Activated CD4-positive, alpha-beta T cell treated with anti-CD3 and anti-CD28 coated beads, Interleukin-2, amount 10 ng/mL, durations not matched to agents 24 days and 14 days (primary cell): Measurements from ENCODE around the gene CTSK. TPM values are rescaled to one million over a fixed set of nuclear protein-coding genes. Genes with fewer than 3 reads are reported as not detected.
"Not testable (repeated sequence)": the region's sequence is repeated elsewhere in the genome, so short reads cannot be mapped to it uniquely, and the experiment has no call there.

Experiments used
- DNase-seq: peaks from one replicate; pipeline ENCODE4 v3.0.0; 2022
- H3K27ac Mint-ChIP-seq: one replicate; pipeline ENCODE4 v1.8.0; 2022; ENCODE audit warnings: mild to moderate bottlenecking, mixed read lengths
- H3K27me3 Mint-ChIP-seq: one replicate; pipeline ENCODE4 v1.8.0; 2022; ENCODE audit warnings: mixed read lengths
- H3K36me3 Mint-ChIP-seq: one replicate; pipeline ENCODE4 v1.8.0; 2022; ENCODE audit warnings: low read depth, mild to moderate bottlenecking, mixed read lengths
- H3K4me1 Mint-ChIP-seq: one replicate; pipeline ENCODE4 v1.8.0; 2021; ENCODE audit warnings: mixed read lengths
- H3K4me3 Mint-ChIP-seq: one replicate; pipeline ENCODE4 v1.8.0; 2022; ENCODE audit warnings: mild to moderate bottlenecking, moderate library complexity, mixed read lengths
- H3K9me3 Mint-ChIP-seq: one replicate; pipeline ENCODE4 v1.8.0; 2021; ENCODE audit warnings: mixed read lengths
- intact Hi-C: fragments of 100-400 bp; cut with micrococcal nuclease; formaldehyde crosslinking; loops from one replicate; pipeline ENCODE4 v1.15.1; 2023
- total RNA-seq: library from RNA; stranded (reverse); gene quantifications from 2 replicates; pipeline ENCODE4 v1.2.3, GENCODE V29; 2022

Gene CTSK
- total RNA-seq, result 1.3 and 2.1 TPM in 2 replicates

GRCh38 chr1:150808121-150808520, at the start of gene CTSK:
Gene CTSK, minus strand, starts transcription at chr1:150808260. Its CDS starts 1,455 bp downstream, at chr1:150806805.
- DNase-seq, result no peak
- no peak within 1 kb of the TSS for H3K27ac Mint-ChIP-seq
- H3K4me1 Mint-ChIP-seq, result peaks cover 13% of the 10 kb centered on the region
- intact Hi-C loops, result no loop called here
- H3K9me3 Mint-ChIP-seq, result no peaks in the 10 kb centered on the region
- H3K4me3 Mint-ChIP-seq, result no peak within 1 kb of the TSS
- no peaks in the 10 kb centered on the region for H3K27me3 Mint-ChIP-seq
- peaks cover 3% of the 10 kb centered on the region for H3K36me3 Mint-ChIP-seq

GRCh38 chr1:150852734-150853133, 44.7 kb upstream of the CTSK start:
- intact Hi-C loops, DNase-seq, H3K9me3 Mint-ChIP-seq, H3K4me1 Mint-ChIP-seq, H3K4me3 Mint-ChIP-seq, H3K27me3 Mint-ChIP-seq, H3K27ac Mint-ChIP-seq: not testable (repeated sequence)
- peaks cover 48% of the 10 kb centered on the region for H3K36me3 Mint-ChIP-seq

GRCh38 chr1:150850801-150851362, 42.8 kb upstream of the CTSK start:
- H3K4me1 Mint-ChIP-seq, result peaks cover 12% of the 10 kb centered on the region
- intact Hi-C loops, H3K9me3 Mint-ChIP-seq, H3K4me3 Mint-ChIP-seq, DNase-seq, H3K27me3 Mint-ChIP-seq, H3K27ac Mint-ChIP-seq: not testable (repeated sequence)
- peaks cover 56% of the 10 kb centered on the region for H3K36me3 Mint-ChIP-seq

- Mint-ChIP-seq H3K9me3 (peaks cover 5% of the 10 kb centered on the region), H3K4me1 (peaks cover 24% of the 10 kb centered on the region), H3K36me3 (peaks cover 38% of the 10 kb centered on the region), H3K27me3 (no peaks in the 10 kb centered on the region), H3K4me3 (no peak overlapping the region), H3K27ac (peak overlapping the region; percentile 55)
- no peak for DNase-seq
- intact Hi-C loops, result loop anchor here (1.0 kb wide), 1 partner anchor 76 kb away; no protein-coding TSS in a partner anchor
Measured at GRCh38 chr1:150846473-150847146, 38.5 kb upstream of the CTSK start.

- Mint-ChIP-seq H3K9me3 (peaks cover 5% of the 10 kb centered on the region), H3K36me3 (peaks cover 50% of the 10 kb centered on the region), H3K4me3 (no peak overlapping the region), H3K27me3 (no peaks in the 10 kb centered on the region), H3K4me1 (peaks cover 39% of the 10 kb centered on the region), H3K27ac (no peak overlapping the region)
- intact Hi-C loops, result no loop called here
- DNase-seq, result no peak
Measured at GRCh38 chr1:150843474-150843873, 35.4 kb upstream of the CTSK start.

- peaks cover 52% of the 10 kb centered on the region for H3K36me3 Mint-ChIP-seq
- peaks cover 5% of the 10 kb centered on the region for H3K9me3 Mint-ChIP-seq
- no peak overlapping the region for H3K4me3 Mint-ChIP-seq
- peaks cover 39% of the 10 kb centered on the region for H3K4me1 Mint-ChIP-seq
- no peak for DNase-seq
- no peak overlapping the region for H3K27ac Mint-ChIP-seq
- intact Hi-C loops, result no loop called here
- no peaks in the 10 kb centered on the region for H3K27me3 Mint-ChIP-seq
Measured at GRCh38 chr1:150842964-150843363, 34.9 kb upstream of the CTSK start.

- peaks cover 52% of the 10 kb centered on the region for H3K36me3 Mint-ChIP-seq
- H3K4me3 Mint-ChIP-seq, result peak overlapping the region; percentile 35
- peaks cover under 1% of the 10 kb centered on the region for H3K9me3 Mint-ChIP-seq
- intact Hi-C loops, result no loop called here
- H3K27ac Mint-ChIP-seq, result peak overlapping the region; percentile 65
- no peaks in the 10 kb centered on the region for H3K27me3 Mint-ChIP-seq
- no peak for DNase-seq
- peaks cover 35% of the 10 kb centered on the region for H3K4me1 Mint-ChIP-seq
Measured at GRCh38 chr1:150842343-150842742, 34.3 kb upstream of the CTSK start.

- DNase-seq, result peak; percentile 78
- Mint-ChIP-seq H3K36me3 (peaks cover 52% of the 10 kb centered on the region), H3K4me3 (peak overlapping the region; percentile 35), H3K4me1 (peaks cover 32% of the 10 kb centered on the region), H3K9me3 (no peaks in the 10 kb centered on the region), H3K27ac (peak overlapping the region; percentile 65), H3K27me3 (no peaks in the 10 kb centered on the region)
- intact Hi-C loops, result loop anchor here (1.0 to 2.0 kb wide), 3 partner anchors 35 to 81 kb away; partner anchors contain the start of gene ARNT
Measured at GRCh38 chr1:150841626-150842025, 33.6 kb upstream of the CTSK start.

GRCh38 chr1:150840850-150841249, 32.8 kb upstream of the CTSK start:
- H3K27ac Mint-ChIP-seq, H3K9me3 Mint-ChIP-seq, DNase-seq, H3K4me3 Mint-ChIP-seq, H3K27me3 Mint-ChIP-seq: not testable (repeated sequence)
- peaks cover 51% of the 10 kb centered on the region for H3K36me3 Mint-ChIP-seq
- H3K4me1 Mint-ChIP-seq, result peaks cover 28% of the 10 kb centered on the region
- intact Hi-C loops, result loop anchor here (1.0 to 2.0 kb wide), 3 partner anchors 36 to 81 kb away; partner anchors contain the start of gene ARNT

GRCh38 chr1:150836129-150836773, 28.2 kb upstream of the CTSK start:
- no peak overlapping the region for H3K4me3 Mint-ChIP-seq
- no peak overlapping the region for H3K27ac Mint-ChIP-seq
- H3K9me3 Mint-ChIP-seq, result no peaks in the 10 kb centered on the region
- H3K4me1 Mint-ChIP-seq, result peaks cover 11% of the 10 kb centered on the region
- intact Hi-C loops, result no loop called here
- DNase-seq, result no peak
- no peaks in the 10 kb centered on the region for H3K27me3 Mint-ChIP-seq
- H3K36me3 Mint-ChIP-seq, result peaks cover 72% of the 10 kb centered on the region

- H3K9me3 Mint-ChIP-seq, DNase-seq, H3K4me1 Mint-ChIP-seq, H3K27me3 Mint-ChIP-seq, intact Hi-C loops, H3K4me3 Mint-ChIP-seq, H3K27ac Mint-ChIP-seq: not testable (repeated sequence)
- peaks cover 67% of the 10 kb centered on the region for H3K36me3 Mint-ChIP-seq
Measured at GRCh38 chr1:150833961-150834360, 25.9 kb upstream of the CTSK start.

- no peak overlapping the region for H3K27ac Mint-ChIP-seq
- no peaks in the 10 kb centered on the region for H3K9me3 Mint-ChIP-seq
- no peak for DNase-seq
- H3K36me3 Mint-ChIP-seq, result peaks cover 70% of the 10 kb centered on the region
- no peak overlapping the region for H3K4me3 Mint-ChIP-seq
- no peaks in the 10 kb centered on the region for H3K4me1 Mint-ChIP-seq
- intact Hi-C loops, result no loop called here
- H3K27me3 Mint-ChIP-seq, result no peaks in the 10 kb centered on the region
Measured at GRCh38 chr1:150832597-150832996, 24.5 kb upstream of the CTSK start.

- intact Hi-C loops, result no loop called here
- Mint-ChIP-seq H3K4me3 (no peak overlapping the region), H3K9me3 (no peaks in the 10 kb centered on the region), H3K27me3 (no peaks in the 10 kb centered on the region), H3K27ac (no peak overlapping the region), H3K4me1 (no peaks in the 10 kb centered on the region), H3K36me3 (peaks cover 65% of the 10 kb centered on the region)
- DNase-seq, result no peak
Measured at GRCh38 chr1:150829751-150830150, 21.7 kb upstream of the CTSK start.

- no peaks in the 10 kb centered on the region for H3K27me3 Mint-ChIP-seq
- no peaks in the 10 kb centered on the region for H3K9me3 Mint-ChIP-seq
- no peak overlapping the region for H3K4me3 Mint-ChIP-seq
- H3K27ac Mint-ChIP-seq, result no peak overlapping the region
- H3K36me3 Mint-ChIP-seq, result peaks cover 49% of the 10 kb centered on the region
- DNase-seq, result no peak
- no peaks in the 10 kb centered on the region for H3K4me1 Mint-ChIP-seq
- intact Hi-C loops, result no loop called here
Measured at GRCh38 chr1:150826299-150826698, 18.2 kb upstream of the CTSK start.
